HepG2 (cell line): ENCODE data around the gene CTF1. TPM values are rescaled to one million over a fixed set of nuclear protein-coding genes. Genes with fewer than 3 reads are reported as not detected.
A peak's percentile ranks its signal among the peaks of the same experiment; 100 is the strongest.

Experiments
- HDAC2 ChIP-seq: sonication (generic); formaldehyde crosslinking; IDR thresholded peaks from 2 replicates; pipeline ENCODE4 v1.4.0; 2020; ENCODE audit warnings: missing genetic modification reagents
- MXI1 ChIP-seq: IDR thresholded peaks from 3 replicates; pipeline ENCODE4 v1.6.1; 2012; ENCODE audit warnings: low read depth, low read length, inconsistent platforms, borderline replicate concordance
- NCOA2 ChIP-seq: sonication (generic); formaldehyde crosslinking; IDR thresholded peaks from 2 replicates; pipeline ENCODE4 v1.8.0; 2022; ENCODE audit warnings: inconsistent platforms
- SNAI1 ChIP-seq: sonication (generic); formaldehyde crosslinking; IDR thresholded peaks from 2 replicates; pipeline ENCODE4 v1.5.0; 2020; ENCODE audit warnings: mild to moderate bottlenecking, missing genetic modification reagents, borderline replicate concordance
- TGIF2 ChIP-seq: IDR thresholded peaks from 2 replicates; pipeline ENCODE4 v1.6.1; 2016; ENCODE audit warnings: control low read depth, missing compliant biosample characterization
- TSC22D2 ChIP-seq: sonication (generic); formaldehyde crosslinking; IDR thresholded peaks from 2 replicates; pipeline ENCODE4 v1.5.1; 2020; ENCODE audit warnings: missing genetic modification reagents, mild to moderate bottlenecking, borderline replicate concordance
- ZFYVE20 ChIP-seq: sonication (generic); formaldehyde crosslinking; IDR thresholded peaks from 2 replicates; pipeline ENCODE4 v1.8.0; 2023; ENCODE audit warnings: low read depth, mild to moderate bottlenecking, moderate library complexity, missing genetic modification reagents, borderline replicate concordance
- ZMYM2 ChIP-seq: sonication (generic); formaldehyde crosslinking; IDR thresholded peaks from 2 replicates; pipeline ENCODE4 v1.8.0; 2022; ENCODE audit warnings: mild to moderate bottlenecking, missing genetic modification reagents
- ZNF530 ChIP-seq: sonication (generic); formaldehyde crosslinking; IDR thresholded peaks from 2 replicates; pipeline ENCODE4 v1.5.0; 2020; ENCODE audit warnings: low read depth, mild to moderate bottlenecking, missing genetic modification reagents
- ZNF605 ChIP-seq: sonication (generic); formaldehyde crosslinking; IDR thresholded peaks from 2 replicates; pipeline ENCODE4 v1.8.0; 2022; ENCODE audit warnings: mild to moderate bottlenecking, missing genetic modification reagents
- ZNF609 ChIP-seq: sonication (generic); formaldehyde crosslinking; IDR thresholded peaks from 2 replicates; pipeline ENCODE4 v1.4.0; 2020; ENCODE audit warnings: mild to moderate bottlenecking, missing genetic modification reagents, borderline replicate concordance
- ZNF740 ChIP-seq: sonication (generic); formaldehyde crosslinking; IDR thresholded peaks from 2 replicates; pipeline ENCODE4 v1.4.0; 2020; ENCODE audit warnings: missing genetic modification reagents
- ZSCAN5A ChIP-seq: sonication (generic); formaldehyde crosslinking; IDR thresholded peaks from 2 replicates; pipeline ENCODE4 v1.8.0; 2022; ENCODE audit warnings: mild to moderate bottlenecking, missing genetic modification reagents, borderline replicate concordance
- polyA plus RNA-seq, 8 experiments: library from polyadenylated mRNA; depleted of rRNA in 3 of 8; stranded (reverse) in 7 of 8; unstranded in 1 of 8; fragments of >200 nt; fragmentation: Illumina TruSeq in 4 of 8; extraction: Trizol in 4 of 8; gene quantifications; 2 replicates each; pipeline versions ENCODE4 v1.2.1 to v1.2.3, GENCODE V29; 2011 to 2016; ENCODE audit warnings: low read depth in 4 of 8, missing spikeins in 1 of 8, mixed read lengths in 1 of 8; ENCODE audit not compliant: insufficient read depth in 1 of 8
- total RNA-seq, 5 experiments: library from RNA; depleted of rRNA; stranded (reverse); fragments of >200 nt; fragmentation: Illumina TruSeq; extraction: Trizol; gene quantifications; 2 replicates each; pipeline ENCODE4 v1.2.3, GENCODE V29; 2016; ENCODE audit warnings: low read depth in 1 of 5
- TF ChIP-seq, protein P1 (sequence below), 2 experiments: sonication (generic) in 1 of 2; formaldehyde crosslinking in 1 of 2; IDR thresholded peaks; 2 replicates each; pipeline versions ENCODE4 v1.4.0 to v1.6.1; 2018 to 2020; ENCODE audit warnings: missing genetic modification reagents in 2 of 2, borderline replicate concordance in 1 of 2, low read depth in 1 of 2, mild to moderate bottlenecking in 1 of 2, missing biosample characterization in 1 of 2
- TF ChIP-seq, protein P2 (sequence below): sonication (generic); formaldehyde crosslinking; IDR thresholded peaks from 2 replicates; pipeline ENCODE4 v1.4.0; 2020; ENCODE audit warnings: missing genetic modification reagents, borderline replicate concordance

CTF1 gene
- total and polyA plus RNA-seq, 2 of the 13 experiments (the other 11 are each of a cell fraction or from before 2014, with no cell fraction given): 0.13 to 1.8 TPM

GRCh38 chr16:30875871-30876801 is 20.3 kb upstream of the CTF1 start (continued):
- TF ChIP-seq, protein P1, sequence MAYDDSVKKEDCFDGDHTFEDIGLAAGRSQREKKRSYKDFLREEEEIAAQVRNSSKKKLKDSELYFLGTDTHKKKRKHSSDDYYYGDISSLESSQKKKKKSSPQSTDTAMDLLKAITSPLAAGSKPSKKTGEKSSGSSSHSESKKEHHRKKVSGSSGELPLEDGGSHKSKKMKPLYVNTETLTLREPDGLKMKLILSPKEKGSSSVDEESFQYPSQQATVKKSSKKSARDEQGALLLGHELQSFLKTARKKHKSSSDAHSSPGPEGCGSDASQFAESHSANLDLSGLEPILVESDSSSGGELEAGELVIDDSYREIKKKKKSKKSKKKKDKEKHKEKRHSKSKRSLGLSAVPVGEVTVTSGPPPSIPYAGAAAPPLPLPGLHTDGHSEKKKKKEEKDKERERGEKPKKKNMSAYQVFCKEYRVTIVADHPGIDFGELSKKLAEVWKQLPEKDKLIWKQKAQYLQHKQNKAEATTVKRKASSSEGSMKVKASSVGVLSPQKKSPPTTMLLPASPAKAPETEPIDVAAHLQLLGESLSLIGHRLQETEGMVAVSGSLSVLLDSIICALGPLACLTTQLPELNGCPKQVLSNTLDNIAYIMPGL (CRISPR knock-in tag; IDR thresholded peaks at IDR 0.05; ENCODE audit: borderline replicate concordance in 1 of 2, low read depth in 1 of 2): 0 out of 4 replicates have a peak, but pooled peaks of 1 of the 2 experiments have one; percentile 12
- TF ChIP-seq ZNF740 (CRISPR knock-in tag): peak; percentile 87; the same call in 1 of the 2 replicates
- TF ChIP-seq ZSCAN5A: no peak
- TF ChIP-seq MXI1: no peak
- TF ChIP-seq ZNF530 (CRISPR knock-in tag): 0 out of 2 replicates have a peak, but pooled peaks have one; percentile 58
- TF ChIP-seq, protein P2, sequence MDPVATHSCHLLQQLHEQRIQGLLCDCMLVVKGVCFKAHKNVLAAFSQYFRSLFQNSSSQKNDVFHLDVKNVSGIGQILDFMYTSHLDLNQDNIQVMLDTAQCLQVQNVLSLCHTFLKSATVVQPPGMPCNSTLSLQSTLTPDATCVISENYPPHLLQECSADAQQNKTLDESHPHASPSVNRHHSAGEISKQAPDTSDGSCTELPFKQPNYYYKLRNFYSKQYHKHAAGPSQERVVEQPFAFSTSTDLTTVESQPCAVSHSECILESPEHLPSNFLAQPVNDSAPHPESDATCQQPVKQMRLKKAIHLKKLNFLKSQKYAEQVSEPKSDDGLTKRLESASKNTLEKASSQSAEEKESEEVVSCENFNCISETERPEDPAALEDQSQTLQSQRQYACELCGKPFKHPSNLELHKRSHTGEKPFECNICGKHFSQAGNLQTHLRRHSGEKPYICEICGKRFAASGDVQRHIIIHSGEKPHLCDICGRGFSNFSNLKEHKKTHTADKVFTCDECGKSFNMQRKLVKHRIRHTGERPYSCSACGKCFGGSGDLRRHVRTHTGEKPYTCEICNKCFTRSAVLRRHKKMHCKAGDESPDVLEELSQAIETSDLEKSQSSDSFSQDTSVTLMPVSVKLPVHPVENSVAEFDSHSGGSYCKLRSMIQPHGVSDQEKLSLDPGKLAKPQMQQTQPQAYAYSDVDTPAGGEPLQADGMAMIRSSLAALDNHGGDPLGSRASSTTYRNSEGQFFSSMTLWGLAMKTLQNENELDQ (CRISPR knock-in tag): peak; percentile 59; the same call in 1 of the 2 replicates
- 0 out of 2 replicates have a peak, but pooled peaks have one; percentile 47 for TF ChIP-seq TGIF2
- 0 out of 2 replicates have a peak, but pooled peaks have one; percentile 18 for TF ChIP-seq ZNF605 (CRISPR knock-in tag)
- TF ChIP-seq NCOA2: 0 out of 2 replicates have a peak, but pooled peaks have one; percentile 11
- 0 out of 2 replicates have a peak, but pooled peaks have one; percentile 28 for TF ChIP-seq ZFYVE20
- TF ChIP-seq HDAC2 (CRISPR knock-in tag): no peak
- no peak for TF ChIP-seq TSC22D2
- peak; percentile 26; the same call in 1 of the 2 replicates for TF ChIP-seq ZMYM2 (CRISPR knock-in tag)
- TF ChIP-seq SNAI1: no peak
- peak; percentile 9; the same call in 1 of the 2 replicates for TF ChIP-seq ZNF609 (CRISPR knock-in tag)
